ENCODE data around the gene ZNF213.

- TF ChIP-seq EZH2 (IDR thresholded peaks at IDR 0.05) (no peak), POLR2AphosphoS5 (IDR thresholded peaks at IDR 0.05; ENCODE audit: borderline replicate concordance, low read depth, low read length) (peak; percentile 47; the same call in 1 of the 2 replicates), FOXP2 (optimal IDR thresholded peaks at IDR 0.05; ENCODE audit: control extremely low read depth, extremely low read length, insufficient read depth) (no peak)
These were observed 5.4 kb upstream of the ZNF213 start for GRCh38 chr16:3129137-3130131.

Measured in SK-N-MC (cell line).